SK-N-SH treated with all-trans-retinoic acid at 6 μM for 48 hours (cell line): ENCODE data around the gene TULP1.

ENCODE experiments used
- ATAC-seq: fragments of 200-7000 bp; cut with Tn5 transposase; 3 replicates; pipeline ENCODE4 v1.9.1; 2020; ENCODE audit warnings: mild to moderate bottlenecking, moderate library complexity
- ARNTL ChIP-seq: fragments of 450-650 bp; formaldehyde crosslinking; IDR thresholded peaks from 2 replicates; pipeline ENCODE4 v1.5.0; 2020; ENCODE audit warnings: low read depth, mild to moderate bottlenecking, moderate library complexity, borderline replicate concordance
- BACH2 ChIP-seq: fragments of 250-450 bp; sonication (Bioruptor Pico); IDR thresholded peaks from 2 replicates; pipeline ENCODE4 v1.9.0; 2021; ENCODE audit warnings: mild to moderate bottlenecking, borderline replicate concordance
- CSDC2 ChIP-seq: fragments of 250-450 bp; sonication (Bioruptor Pico); IDR thresholded peaks from 2 replicates; pipeline ENCODE4 v1.5.0; 2020; ENCODE audit warnings: mild to moderate bottlenecking, moderate library complexity
- ESRRG ChIP-seq: fragments of 250-450 bp; sonication (Bioruptor Pico); IDR thresholded peaks from 2 replicates; pipeline ENCODE4 v1.6.1; 2021; ENCODE audit warnings: mild to moderate bottlenecking
- GLIS3 ChIP-seq: fragments of 250-450 bp; sonication (Bioruptor Pico); IDR thresholded peaks from 2 replicates; pipeline ENCODE4 v1.5.0; 2020; ENCODE audit warnings: mild to moderate bottlenecking, moderate library complexity
- ISL1 ChIP-seq: fragments of 250-450 bp; sonication (Bioruptor Pico); IDR thresholded peaks from 2 replicates; pipeline ENCODE4 v2.1.2; 2022; ENCODE audit warnings: mild to moderate bottlenecking, moderate library complexity
- OSR1 ChIP-seq: fragments of 250-450 bp; sonication (Bioruptor Pico); IDR thresholded peaks from 2 replicates; pipeline ENCODE4 v1.8.0; 2022; ENCODE audit warnings: moderate library complexity, mild to moderate bottlenecking, inconsistent platforms
- PPARA ChIP-seq: fragments of 250-450 bp; sonication (Bioruptor Pico); IDR thresholded peaks from 2 replicates; pipeline ENCODE4 v1.5.0; 2020; ENCODE audit warnings: mild to moderate bottlenecking, borderline replicate concordance
- RARB ChIP-seq: fragments of 250-450 bp; sonication (Bioruptor Pico); IDR thresholded peaks from 2 replicates; pipeline ENCODE4 v1.8.0; 2021; ENCODE audit warnings: mild to moderate bottlenecking, moderate library complexity
- SNAI2 ChIP-seq: fragments of 250-450 bp; sonication (Bioruptor Pico); IDR thresholded peaks from 2 replicates; pipeline ENCODE4 v1.5.0; 2020; ENCODE audit warnings: mild to moderate bottlenecking, moderate library complexity
- TCF4 ChIP-seq: fragments of 250-450 bp; sonication (Bioruptor Pico); IDR thresholded peaks from 2 replicates; pipeline ENCODE4 v1.8.0; 2021; ENCODE audit warnings: mild to moderate bottlenecking, moderate library complexity, borderline replicate concordance
- TOX ChIP-seq: fragments of 250-450 bp; sonication (Bioruptor Pico); IDR thresholded peaks from 2 replicates; pipeline ENCODE4 v1.8.0; 2021; ENCODE audit warnings: mild to moderate bottlenecking, moderate library complexity, borderline replicate concordance
- ZC3H10 ChIP-seq: fragments of 250-450 bp; sonication (Bioruptor Pico); IDR thresholded peaks from 2 replicates; pipeline ENCODE4 v1.5.1; 2021; ENCODE audit warnings: mild to moderate bottlenecking, moderate library complexity
- ZFP3 ChIP-seq: fragments of 250-450 bp; sonication (Bioruptor Pico); IDR thresholded peaks from 2 replicates; pipeline ENCODE4 v1.5.0; 2020; ENCODE audit warnings: mild to moderate bottlenecking, moderate library complexity
- ZFP30 ChIP-seq: fragments of 450-650 bp; formaldehyde crosslinking; IDR thresholded peaks from 2 replicates; pipeline ENCODE4 v1.5.0; 2022; ENCODE audit warnings: mild to moderate bottlenecking, moderate library complexity
- ZNF565 ChIP-seq: fragments of 450-650 bp; formaldehyde crosslinking; conservative IDR thresholded peaks from 2 replicates; pipeline ENCODE4 v1.5.0; 2020; ENCODE audit warnings: low read depth, mild to moderate bottlenecking, moderate library complexity
- ZNF70 ChIP-seq: fragments of 450-650 bp; formaldehyde crosslinking; IDR thresholded peaks from 2 replicates; pipeline ENCODE4 v1.5.0; 2020; ENCODE audit warnings: mild to moderate bottlenecking, moderate library complexity
- TF ChIP-seq, protein P1 (sequence below): fragments of 250-450 bp; sonication (Bioruptor Pico); IDR thresholded peaks from 2 replicates; pipeline ENCODE4 v1.8.0; 2020; ENCODE audit warnings: mild to moderate bottlenecking, moderate library complexity, borderline replicate concordance
- TF ChIP-seq, protein P2 (sequence below): fragments of 250-450 bp; sonication (Bioruptor Pico); IDR thresholded peaks from 2 replicates; pipeline ENCODE4 v1.8.0; 2021; ENCODE audit warnings: low read depth, mild to moderate bottlenecking, moderate library complexity, borderline replicate concordance

Gene TULP1

DNA sequence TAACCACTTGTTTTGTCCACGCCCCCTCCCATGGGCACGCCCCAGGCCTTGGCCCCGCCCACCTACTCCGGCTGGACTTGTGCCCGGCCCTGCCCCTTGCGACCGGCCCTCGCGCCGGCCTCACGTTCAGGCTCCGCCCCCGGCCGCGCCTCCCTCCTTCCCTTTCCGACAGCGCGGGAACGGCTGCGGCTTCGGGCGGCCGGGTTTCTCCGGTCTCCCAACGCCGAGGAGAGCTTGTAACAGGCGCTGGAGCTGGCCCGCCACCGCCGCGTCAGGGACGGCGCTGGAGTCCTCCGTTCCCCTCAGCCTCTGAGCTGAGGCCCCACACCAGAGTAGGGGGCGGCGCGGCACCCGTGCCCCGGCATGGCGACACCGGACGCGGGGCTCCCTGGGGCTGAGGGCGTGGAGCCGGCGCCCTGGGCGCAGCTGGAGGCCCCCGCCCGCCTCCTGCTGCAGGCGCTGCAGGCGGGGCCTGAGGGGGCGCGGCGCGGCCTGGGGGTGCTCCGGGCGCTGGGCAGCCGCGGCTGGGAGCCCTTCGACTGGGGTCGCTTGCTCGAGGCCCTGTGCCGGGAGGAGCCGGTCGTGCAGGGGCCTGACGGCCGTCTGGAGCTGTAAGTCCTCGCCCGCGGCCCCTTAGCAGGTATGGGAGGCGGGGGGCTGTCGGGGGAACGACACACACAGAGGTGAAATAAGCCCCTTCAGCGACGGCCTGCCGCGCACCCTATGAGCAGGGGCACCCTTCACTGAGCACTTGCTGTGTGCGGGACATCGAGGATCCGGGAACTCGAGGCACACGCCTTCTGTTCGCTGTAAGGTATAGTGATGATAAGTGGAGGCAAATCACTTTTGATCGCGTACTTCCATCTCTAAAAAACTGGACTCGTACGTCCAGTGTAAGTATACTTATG is 60.3 kb downstream of the TULP1 start, which contains the start of gene FANCE:
Gene FANCE, plus strand, starts transcription at position 156 of the 908 bp plus-strand sequence. Its CDS starts 208 bp downstream, at position 364.
- peak; percentile 85 for ATAC-seq
- TF ChIP-seq PPARA (CRISPR knock-in tag) (no peak), TOX (no peak), OSR1 (CRISPR knock-in tag) (no peak), ZNF565 (CRISPR knock-in tag) (no peak), GLIS3 (CRISPR knock-in tag) (no peak)

DNA sequence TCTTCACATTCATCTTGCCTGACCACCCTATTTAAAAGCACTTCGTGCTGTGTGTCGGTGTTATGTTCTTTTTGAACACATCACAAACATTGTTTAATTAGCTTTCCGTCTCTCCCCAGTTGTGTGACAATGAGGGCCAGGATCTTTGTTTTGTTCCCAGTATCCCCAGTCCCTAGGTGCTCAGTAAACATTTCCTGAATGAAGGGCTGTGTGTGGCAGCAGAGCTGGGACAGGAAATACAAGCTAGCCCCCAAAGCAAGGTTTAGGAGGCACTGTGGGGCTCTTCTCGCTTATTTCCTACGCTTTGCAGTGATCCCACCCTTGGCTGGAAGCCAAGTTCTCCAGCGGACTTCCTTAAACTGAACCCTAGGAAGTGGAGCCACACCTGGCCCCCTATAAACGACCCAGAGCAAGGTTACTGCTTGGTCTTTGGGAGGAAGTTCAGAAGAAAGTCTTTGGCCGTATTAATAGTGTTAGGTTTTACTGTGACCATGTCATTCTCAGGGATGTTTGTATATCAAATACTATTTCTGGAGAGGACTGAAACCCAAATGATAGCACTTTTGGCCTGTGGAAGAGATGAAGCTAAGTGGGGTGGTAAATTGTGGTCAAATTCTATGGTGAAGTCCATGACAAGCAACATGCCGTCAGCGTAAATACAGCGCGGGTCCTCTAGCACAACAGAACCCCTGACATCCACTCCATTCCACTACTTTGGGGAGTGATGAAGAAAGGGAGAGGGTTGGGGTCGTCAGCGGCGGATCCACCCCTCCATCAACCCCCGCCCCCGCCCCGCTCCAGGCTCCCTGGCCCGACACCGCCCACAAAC is 61.1 kb downstream of the TULP1 start:
- no peak for ATAC-seq
- TF ChIP-seq ZFP3 (no peak), ESRRG (CRISPR knock-in tag) (no peak), ZNF565 (CRISPR knock-in tag) (no peak), ZFP30 (no peak), BACH2 (no peak), ZC3H10 (CRISPR knock-in tag) (no peak), PPARA (CRISPR knock-in tag) (no peak), CSDC2 (CRISPR knock-in tag) (no peak), RARB (CRISPR knock-in tag) (no peak), TOX (no peak), SNAI2 (no peak), TCF4 (CRISPR knock-in tag) (no peak), ZNF70 (CRISPR knock-in tag) (no peak)
- TF ChIP-seq, protein P1, sequence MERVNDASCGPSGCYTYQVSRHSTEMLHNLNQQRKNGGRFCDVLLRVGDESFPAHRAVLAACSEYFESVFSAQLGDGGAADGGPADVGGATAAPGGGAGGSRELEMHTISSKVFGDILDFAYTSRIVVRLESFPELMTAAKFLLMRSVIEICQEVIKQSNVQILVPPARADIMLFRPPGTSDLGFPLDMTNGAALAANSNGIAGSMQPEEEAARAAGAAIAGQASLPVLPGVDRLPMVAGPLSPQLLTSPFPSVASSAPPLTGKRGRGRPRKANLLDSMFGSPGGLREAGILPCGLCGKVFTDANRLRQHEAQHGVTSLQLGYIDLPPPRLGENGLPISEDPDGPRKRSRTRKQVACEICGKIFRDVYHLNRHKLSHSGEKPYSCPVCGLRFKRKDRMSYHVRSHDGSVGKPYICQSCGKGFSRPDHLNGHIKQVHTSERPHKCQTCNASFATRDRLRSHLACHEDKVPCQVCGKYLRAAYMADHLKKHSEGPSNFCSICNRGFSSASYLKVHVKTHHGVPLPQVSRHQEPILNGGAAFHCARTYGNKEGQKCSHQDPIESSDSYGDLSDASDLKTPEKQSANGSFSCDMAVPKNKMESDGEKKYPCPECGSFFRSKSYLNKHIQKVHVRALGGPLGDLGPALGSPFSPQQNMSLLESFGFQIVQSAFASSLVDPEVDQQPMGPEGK = no peak

DNA sequence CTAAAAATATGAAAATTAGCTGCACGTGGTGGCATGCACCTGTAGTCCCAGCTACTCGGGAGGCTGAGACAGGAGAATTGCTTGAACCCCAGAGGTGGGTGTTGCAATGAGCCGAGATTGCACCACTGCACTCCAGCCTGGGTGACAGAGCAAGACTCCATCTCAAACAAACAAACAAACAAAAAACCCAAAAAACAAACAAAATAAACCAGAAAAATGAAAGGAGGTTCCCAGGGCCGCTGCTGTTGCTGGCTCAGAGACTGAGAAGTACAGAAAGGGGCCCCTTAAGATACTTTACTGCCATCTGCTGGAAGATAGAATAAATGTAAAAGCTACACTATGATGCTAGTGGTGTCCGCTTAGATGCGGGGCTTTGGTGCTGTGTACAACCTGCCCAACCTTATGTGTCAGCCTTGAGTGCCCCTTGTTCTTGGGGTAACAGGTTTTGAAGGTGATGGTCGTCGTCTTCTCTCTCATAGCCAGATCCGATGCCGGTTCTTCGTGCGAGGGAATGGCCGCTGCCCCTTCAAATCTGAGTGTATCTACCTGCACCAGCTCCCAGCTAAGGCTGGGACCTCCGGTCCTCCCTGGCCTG is 63.3 kb downstream of the TULP1 start:
- peak; percentile 84 for ATAC-seq

DNA sequence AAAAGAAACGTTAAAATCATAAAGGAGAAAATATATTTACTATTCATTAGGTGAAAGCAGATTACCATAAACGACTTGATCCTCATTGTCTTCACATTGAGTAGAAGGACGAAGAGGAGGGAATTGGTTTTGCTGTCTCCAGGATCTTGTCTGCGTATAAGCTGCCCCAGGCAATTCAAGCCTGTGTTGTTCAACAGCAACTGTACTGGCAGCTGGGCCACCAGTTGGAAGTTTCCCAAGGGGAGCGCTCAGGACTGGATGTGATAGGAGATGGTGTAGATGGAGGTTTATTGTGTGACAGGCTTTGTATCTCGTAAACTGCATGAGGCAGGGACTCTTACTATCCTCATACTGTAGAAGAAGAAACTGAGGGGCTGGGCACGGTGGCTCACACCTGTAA is 64.5 kb downstream of the TULP1 start:
- TF ChIP-seq OSR1 (CRISPR knock-in tag) (no peak), ARNTL (CRISPR knock-in tag) (no peak), TCF4 (CRISPR knock-in tag) (no peak), ISL1 (no peak), ZFP30 (no peak)
- TF ChIP-seq, all 23 proteins: peak for 0
- ATAC-seq = no peak

More for the DNA sequence above, 63.3 kb downstream of the TULP1 start:
- TF ChIP-seq ZFP3 = no peak
- TF ChIP-seq RARB (CRISPR knock-in tag) = no peak
- no peak for TF ChIP-seq CSDC2 (CRISPR knock-in tag)
- TF ChIP-seq, protein P2, sequence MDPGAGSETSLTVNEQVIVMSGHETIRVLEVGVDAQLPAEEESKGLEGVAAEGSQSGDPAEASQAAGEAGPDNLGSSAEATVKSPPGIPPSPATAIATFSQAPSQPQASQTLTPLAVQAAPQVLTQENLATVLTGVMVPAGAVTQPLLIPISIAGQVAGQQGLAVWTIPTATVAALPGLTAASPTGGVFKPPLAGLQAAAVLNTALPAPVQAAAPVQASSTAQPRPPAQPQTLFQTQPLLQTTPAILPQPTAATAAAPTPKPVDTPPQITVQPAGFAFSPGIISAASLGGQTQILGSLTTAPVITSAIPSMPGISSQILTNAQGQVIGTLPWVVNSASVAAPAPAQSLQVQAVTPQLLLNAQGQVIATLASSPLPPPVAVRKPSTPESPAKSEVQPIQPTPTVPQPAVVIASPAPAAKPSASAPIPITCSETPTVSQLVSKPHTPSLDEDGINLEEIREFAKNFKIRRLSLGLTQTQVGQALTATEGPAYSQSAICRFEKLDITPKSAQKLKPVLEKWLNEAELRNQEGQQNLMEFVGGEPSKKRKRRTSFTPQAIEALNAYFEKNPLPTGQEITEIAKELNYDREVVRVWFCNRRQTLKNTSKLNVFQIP = no peak
- TF ChIP-seq, protein P1 = no peak
